NOMO-1 treated with DMSO at 0.1 percent for 48 hours (cell line): ENCODE results near the gene CLCN3.
"Not testable (repeated sequence)": the region's sequence is repeated elsewhere in the genome, so short reads cannot be mapped to it uniquely, and the experiment has no call there.

ENCODE experiments used
- DNase-seq: peaks from one replicate; lab custom pipeline; 2025; ENCODE audit not compliant: unreplicated experiment; lab: John Stamatoyannopoulos, UW

CLCN3 gene

DNA sequence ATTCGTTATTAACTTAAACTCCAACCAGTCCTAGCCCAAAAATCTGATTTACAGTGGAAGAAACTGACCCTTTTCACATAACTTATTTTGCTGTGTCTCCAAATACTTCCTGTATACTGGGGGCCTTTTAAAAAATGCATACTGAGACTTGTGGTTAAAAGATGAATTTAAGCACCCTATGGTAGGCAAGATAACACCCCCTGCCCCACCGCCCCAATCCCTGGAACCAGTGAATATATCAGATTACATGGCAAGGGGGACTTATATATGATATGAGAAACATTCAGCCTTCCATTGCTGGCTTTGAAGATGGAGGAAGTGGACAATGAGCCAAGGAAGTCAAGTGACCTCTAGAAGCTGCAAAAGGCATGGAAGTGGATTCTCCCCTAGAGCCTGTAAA, 3.1 kb upstream of the CLCN3 start:
- DNase-seq: no peak

DNA sequence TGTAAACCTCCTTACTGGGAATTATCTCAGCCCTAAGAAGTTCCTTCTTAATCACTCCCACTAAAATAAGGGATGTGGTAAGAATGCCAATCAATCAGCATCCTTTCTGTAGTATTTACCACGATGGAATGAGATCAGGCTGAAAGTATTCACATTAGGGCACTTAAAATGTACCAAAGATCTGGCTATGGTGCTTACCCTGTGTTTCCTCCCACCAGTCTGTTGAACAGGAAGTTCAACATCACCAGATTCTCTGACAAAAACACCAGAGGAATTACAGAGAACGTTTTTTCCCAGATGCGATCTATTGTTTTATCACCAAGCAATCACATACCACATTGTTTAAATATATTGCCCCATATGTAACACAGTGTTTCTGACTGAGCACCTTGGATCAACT, 2.1 kb upstream of the CLCN3 start:
- no peak for DNase-seq

DNA sequence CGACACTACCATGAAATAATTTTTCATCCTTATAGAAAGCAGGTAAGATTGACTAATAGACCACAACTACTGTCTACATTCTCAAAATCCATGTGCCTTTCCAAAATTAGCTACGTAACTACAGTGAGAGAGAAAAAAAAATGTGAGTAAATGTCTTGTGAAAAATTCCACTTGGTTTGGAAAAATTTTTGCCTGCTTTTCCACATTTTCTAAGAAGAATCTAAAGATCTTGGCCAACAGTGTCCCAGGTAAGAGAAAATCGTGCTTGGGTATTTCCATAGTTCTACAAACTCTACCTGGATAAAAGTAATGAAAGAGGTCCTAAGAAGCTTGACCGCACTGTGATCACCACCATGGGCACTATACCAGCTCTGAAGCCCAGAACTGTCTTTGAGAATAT, 1.4 kb upstream of the CLCN3 start:
- no peak for DNase-seq

DNA sequence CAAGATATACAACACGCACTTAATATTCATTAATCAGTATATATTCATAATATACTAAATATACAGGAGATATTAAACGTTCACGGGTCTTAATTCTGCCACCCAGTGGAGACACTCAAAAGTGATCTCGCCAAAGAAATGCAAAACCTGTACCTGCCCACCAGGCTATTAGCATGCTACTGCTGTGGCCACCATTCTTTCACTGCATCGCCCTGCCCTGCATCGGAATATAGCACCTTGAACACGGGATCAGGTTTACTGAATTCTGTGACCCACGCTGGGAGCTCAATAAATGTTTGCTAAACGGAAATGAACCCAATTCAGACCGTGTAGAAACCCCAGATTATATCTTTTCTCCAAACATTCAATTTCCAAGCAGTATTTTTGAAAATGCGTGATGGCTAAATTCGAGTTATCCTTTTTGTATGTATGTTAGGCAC, 840 bp upstream of the CLCN3 start:
- peak; percentile 46 for DNase-seq

DNA sequence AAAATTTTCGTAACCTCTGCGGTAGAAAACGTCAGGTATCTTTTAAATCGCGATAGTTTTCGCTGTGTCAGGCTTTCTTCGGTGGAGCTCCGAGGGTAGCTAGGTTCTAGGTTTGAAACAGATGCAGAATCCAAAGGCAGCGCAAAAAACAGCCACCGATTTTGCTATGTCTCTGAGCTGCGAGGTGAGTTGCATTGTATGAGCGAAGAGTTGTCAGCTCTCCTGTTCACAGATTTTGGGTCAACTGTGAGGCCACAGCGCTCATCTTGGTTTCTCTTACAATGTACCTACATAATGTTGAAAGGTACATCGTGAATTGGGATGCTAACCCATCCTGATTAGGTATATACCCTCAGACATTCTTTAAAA, 486 bp downstream of the CLCN3 start:
- peak; percentile 8 for DNase-seq

DNA sequence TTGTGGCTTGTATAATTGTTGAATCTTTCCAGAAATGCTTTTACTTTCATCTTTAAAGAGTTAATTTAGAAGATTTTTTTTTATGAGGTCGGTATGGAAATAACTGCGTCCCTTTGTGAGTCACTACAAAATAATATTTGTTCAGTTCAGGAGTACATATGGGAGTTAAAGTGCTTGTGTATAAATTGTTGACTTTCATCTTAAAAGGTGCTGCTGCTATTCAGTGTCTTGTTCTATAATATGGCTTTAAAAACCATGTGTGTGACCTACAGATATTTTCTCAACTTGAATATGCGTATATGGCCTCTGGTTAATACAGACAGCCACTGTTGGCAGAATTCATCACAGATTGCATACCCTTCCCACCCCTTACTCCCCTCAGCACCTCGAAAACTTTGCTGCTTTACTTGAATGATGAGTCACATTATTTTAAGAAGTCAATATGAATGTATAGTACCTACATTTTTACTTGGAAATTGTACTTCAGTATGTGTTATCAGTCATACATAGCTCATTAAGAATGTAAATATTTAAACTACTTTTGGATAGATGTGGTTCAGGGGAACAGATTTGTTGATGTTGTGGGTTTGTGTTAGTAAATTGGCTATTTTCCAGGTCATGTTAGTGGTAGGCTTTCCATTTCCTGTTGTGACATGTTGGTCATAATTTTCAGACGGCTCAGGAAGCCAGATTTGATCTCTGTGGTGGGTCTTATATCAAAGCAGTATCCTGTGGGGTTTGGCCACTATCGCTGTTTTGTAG, 1.5 kb downstream of the CLCN3 start:
- DNase-seq: peak; percentile 48

DNA sequence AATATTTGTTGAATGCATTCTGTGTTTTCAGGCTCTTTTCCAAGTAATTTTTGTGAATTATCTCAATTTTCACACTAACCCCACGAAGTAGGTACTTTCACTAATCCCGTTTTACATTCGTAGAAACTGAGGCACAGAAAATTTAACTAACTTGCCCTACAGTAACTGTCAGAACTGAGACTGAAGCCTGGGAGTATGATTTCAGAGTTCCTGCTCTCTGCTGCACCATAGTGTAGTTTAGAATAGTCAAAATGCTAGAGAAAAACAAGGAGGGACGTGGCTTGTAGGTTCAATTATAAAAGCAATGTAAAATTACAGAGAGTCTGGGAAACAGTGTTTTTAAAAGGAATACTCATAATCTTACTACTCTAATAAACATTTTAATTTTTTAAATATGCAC, 2.2 kb downstream of the CLCN3 start:
- no peak for DNase-seq

DNA sequence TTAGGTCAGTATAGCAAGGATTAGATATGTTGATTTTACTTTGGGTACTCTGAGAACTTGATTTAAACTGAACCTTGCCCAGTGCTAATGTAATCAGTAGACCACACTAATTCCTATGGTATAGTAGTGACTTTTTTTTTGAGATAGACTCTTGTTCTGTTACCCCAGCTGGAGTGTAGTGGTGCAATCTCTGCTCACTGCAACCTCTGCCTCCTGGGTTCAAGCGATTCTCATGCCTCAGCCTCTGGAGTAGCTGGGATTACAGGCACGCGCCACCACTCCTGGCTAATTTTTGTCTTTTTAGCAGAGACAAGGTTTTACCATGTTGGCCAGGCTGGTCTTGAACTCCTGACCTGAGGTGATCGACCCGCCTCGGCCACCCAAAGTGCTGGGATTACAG, 3.6 kb downstream of the CLCN3 start:
- DNase-seq: not testable (repeated sequence)

DNA sequence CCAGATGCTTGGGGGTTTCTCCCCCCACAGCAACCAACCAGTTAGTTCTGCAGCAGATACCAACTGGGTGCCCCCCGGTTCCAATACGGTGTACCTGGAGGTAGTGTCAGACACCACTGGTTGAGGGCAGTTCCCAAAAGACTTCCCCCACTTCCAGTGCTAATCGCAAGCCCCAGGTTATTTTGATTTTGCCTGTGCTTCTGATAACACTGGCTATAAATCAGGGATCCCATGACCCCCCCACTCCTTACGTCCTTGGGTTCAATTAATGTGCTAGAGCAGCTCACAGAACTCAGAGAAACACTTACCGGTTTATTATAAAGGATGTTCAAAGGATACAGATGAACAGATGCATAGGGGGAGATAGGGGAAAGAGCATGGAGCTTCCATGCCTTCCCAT, 5.5 kb downstream of the CLCN3 start:
- DNase-seq: no peak

DNA sequence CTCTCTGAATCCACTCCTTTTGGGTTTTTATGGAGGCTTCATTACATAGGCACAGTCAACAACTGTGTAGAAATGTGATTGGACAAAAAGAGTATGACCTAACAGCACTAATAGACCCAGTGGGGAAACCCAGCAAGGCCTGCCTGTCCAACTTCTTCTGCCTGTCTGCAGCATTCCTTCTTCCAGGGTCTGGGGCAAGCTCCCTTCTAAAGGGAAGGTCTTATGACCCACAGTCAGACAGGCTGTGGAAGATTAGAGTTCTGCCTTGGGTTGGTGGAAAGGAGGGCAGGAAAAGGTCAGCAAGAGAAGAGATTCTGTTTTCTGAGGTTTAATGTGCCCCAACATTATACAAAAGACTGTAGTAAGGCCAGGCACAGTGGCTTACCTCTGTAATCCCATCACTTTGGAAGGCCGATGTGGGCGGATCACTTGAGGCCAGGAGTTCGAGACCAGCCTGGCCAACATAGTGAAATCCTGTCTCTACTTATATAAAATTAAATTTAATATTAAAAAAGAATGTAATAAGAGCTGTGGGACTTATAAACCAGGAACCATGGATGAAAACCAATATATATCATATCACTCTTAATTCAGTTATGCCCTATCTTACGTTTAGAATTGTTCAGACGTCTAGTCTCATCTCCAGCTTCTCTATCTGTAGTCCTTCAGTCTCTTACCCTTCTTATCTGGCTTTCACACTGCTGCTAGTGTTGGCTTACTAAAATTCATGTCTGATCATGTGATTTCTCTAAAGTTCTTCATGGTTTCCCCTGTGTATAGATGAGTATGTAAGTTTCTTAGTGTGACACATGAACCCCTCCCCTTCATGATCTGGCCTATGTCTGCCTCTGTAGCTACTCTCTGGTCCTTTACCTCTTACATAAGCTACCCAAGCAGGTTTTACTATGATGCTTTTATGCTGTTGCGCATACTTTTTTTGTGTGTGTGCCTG, 6.2 kb downstream of the CLCN3 start:
- no peak for DNase-seq

DNA sequence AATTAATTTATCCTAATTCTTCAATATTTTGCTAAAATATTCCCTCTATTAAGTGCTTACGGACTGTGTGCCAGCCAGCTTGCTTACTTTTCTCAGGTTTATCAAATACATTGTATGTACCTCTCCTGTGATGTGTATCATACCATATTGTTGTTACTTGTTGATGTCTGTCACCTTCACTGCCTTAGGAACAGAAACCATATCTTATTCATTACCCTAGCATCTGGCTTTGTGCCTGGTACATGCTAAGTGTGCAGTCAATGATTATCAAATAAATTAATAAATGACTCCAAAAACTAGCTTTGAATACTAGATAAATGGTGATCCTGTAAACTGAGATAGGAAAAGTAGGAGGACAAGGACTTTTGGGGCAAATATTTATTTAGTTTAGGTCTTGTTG, 6.9 kb downstream of the CLCN3 start:
- DNase-seq: no peak

DNA sequence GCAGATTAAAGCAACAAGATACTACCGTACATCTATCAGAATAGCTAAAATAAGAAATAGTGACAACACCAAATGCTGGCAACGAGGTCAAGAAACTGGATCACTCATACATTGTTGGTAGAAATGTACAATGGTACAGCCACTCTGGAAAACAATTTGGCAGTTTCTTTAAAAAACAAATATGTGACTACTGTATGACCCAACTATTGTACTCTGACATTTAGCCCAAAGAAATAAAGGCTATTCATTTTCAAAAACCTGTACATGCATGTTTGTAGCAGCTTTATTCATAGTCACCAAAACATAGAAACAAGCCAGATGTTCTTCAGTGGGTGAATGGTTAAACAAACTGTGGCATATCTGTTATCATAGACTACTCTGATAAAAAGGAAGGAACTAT, 8.2 kb downstream of the CLCN3 start:
- DNase-seq: no peak

DNA sequence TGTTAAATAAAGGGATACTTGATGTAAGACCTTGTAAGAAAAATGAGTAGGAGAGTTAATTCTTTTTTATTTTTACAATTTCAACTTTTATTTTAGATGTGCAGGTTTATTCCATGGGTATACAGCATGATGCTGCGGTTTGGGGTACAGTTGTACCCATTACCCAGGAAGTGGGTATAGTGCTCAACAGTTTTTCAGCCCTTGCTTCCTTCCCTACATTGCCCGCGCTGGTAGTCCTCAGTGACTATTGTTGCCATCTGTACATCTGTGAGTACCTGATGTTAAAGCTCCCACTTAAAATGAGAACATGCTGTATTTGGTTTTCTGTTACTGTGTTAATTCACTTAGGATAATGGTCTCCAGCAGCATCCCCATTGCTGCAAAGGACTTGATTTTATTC, 9.7 kb downstream of the CLCN3 start:
- no peak for DNase-seq

DNA sequence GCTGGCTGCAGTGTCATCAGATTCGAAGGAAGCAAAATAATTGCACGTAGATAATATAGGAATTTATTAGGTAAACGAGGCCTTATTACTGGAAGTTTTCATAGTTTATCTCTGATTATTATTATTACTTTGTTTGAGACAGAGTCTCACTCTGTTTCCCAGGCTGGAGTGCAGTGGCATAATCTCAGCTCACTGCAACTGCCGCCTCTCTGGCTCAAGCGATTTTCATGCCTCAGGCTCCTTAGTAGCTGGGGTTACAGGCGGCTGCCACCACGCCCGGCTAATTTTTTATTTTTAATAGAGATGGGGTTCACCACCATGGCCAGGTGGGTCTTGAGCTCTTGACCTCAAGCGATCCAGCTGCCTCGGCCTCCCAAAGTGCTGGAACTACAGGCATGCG, 12.5 kb downstream of the CLCN3 start:
- DNase-seq: no peak

DNA sequence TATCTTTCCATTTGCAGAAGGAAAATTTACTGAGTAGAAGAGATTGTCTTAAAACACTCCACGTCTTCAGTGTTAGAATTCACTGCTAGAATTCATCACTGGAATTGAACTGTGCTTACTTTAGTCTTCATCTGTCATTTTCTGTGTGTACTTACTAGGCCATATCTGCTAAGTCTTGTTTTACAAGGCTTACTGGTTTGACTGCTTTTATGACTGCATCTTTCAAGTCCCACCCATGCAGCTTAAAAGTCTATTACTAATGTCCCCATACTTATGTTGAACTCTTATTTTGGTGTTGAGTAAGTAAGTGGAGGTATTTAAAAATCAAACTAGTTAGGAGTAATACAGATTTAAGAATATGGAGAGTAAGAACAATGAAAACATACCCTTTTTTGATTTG, 14.6 kb downstream of the CLCN3 start:
- DNase-seq: no peak

DNA sequence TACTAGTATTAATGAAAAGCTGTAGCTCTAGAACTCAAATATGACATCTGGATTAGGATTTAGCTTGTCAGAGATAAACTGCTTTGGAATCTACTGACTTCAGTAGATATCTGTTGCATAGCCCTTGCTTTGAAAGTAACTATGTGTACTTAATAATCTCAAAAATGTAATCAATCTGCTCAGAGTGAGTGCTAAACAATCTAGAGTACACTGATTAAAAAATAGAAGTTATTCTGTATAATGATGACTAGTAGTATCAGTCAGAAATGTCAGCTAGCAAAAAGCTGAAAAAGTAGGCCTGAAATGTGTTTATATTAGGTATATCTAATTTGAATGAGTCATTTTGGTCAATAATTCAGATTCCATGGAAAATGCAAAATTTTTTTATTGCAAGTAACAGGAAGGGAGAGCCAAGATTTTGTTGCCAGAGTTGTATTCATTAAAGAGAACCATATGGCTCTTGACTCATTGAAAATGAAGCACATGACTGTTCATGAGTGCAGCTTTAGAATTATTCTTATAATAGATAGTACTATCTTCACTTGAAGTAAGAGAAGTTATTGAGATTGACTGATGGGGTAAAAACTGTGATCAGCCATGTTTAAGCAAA, 20.0 kb downstream of the CLCN3 start:
- DNase-seq: no peak

DNA sequence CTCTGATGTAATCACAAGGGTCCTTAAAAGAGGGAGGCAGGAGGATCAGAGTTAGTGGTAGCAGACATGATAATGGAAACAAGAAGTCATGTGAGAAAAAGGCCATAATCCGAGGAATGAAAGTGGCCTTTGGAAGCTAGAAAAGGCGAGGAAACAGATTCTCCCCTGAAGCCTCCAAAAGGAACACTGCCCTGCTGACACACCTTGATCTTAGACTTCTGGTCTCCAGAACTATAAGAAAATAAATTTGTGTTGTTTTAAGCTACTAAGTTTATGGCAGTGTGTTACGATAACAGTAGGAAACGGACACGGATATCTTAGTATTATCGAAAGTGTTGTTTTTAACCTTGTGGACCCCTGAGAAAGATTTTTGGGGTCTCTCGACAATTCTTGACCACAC, 24.4 kb downstream of the CLCN3 start:
- no peak for DNase-seq

DNA sequence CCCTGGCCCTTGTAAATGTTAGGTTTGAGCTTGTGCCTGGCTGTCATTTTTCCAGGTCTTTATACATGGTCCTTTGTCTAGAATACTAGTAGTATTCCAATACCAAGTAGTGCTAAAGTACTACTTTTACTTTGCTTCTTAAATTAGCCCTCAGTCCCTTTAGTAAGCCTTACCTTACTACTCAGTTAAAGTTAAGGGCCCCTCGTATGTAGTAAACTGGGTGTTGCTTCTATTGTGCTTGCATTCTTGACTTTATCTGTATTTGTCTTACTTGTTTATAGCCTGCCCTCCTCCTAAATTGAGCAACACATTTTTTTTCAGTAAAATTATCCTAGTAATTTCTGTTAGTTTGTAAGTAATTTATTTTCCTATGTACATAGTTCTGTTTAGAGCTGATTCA, 25.2 kb downstream of the CLCN3 start:
- no peak for DNase-seq

DNA sequence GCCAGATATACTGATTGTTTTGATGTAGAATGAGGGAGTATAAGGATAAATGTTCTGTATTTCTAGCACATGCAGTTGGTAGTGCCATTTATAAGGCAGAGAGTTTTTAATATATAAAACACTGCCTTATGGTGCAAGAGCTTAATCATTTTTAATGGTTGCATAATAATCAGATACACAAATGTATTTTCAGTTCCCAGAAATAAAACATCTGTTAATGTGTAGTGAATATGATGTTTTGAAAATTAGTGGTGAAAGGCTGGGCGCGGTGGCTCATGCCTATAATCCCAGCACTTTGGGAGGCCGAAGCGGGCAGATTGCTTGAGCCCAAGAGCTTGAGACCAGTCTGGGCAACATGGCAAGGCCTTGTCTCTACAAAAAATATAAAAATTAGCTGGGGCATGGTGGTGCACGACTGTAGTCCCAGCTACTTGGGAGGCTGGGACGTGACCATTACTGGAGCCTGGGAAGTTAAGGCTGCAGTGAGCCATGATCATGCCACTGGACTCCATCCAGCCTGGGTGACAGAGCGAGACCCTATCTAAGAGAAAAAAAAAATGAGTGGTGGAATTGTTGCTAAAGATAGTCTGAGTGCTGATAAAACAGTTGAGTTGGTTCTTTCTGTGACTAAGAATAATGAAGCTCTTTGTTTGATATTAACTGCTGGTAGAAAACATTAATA, 29.3 kb downstream of the CLCN3 start:
- no peak for DNase-seq

DNA sequence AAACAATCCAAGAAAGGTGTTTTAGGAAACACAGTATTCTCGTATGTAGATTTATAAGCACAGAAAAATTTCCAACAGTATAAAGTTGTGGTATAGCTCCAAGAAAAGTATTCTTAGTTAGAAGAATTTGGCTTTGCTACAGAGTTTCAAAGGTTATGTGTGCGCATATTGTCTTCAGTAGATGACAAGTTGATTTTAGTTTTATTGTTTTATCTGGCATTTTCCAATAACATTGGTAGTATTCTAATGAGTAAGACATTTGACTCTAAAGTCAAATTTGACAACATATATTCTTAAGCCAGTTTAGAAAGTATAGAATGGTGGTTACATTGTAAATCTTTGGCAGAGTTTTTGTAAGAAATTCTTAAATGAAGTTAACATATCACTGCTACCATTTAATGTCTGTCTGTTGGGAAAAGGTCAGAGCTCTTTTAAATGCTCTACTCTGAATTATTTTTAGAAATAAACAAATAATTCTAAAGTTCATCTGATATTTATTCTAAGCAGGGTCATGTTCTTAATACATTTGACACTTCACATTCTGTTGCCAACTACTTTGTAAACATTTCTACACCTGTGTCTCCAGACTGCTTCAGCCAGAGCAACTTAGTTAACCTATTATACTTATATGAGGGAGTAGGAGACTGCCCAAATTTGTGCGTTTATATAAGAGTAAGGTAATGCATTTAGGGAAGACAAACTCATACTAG, 30.0 kb downstream of the CLCN3 start:
- no peak for DNase-seq

DNA sequence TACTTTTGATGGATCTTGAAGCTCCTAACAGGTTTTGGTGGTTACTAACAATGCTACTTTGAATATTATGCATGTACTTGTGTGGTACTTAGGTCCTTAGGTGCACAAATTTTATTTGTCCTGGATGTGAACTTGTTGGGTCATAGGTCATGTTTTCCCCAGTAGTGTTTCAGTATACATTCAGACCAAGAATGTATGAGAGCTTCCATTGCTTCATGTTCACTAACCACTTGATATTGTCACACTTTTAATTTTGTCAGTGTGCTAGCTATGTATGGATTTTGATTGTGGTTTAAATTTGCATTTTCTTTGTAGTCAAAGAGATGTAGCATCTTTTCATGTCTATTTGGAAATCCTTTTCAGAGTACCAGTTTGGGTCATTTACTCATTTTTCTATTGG, 32.2 kb downstream of the CLCN3 start:
- DNase-seq: no peak
